ENCODE results near the gene HPSE.
"Not testable (repeated sequence)": the region's sequence is repeated elsewhere in the genome, so short reads cannot be mapped to it uniquely, and the experiment has no call there.

Gene HPSE

DNA sequence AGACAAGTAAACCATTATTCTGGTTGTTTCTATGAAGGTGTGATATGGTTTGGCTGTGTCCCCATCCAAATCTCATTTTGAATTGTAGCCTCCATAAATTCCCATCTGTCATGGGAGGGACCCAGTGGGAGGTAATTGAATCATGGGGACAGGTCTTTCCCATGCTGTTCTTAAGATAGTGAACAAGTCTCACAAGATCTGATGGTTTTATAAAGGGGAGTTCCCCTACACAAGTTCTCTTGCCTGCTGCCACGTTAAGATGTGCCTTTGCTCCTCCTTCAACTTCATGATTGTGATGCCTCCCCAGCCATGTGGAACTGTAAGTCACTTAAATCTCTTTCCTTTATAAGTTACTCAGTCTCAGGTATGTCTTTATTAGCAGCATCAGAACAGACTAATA, 46.3 kb downstream of the HPSE start:
- H3K4me3 ChIP-seq (ENCODE audit: insufficient read depth, low read depth, low read length, poor library complexity, severe bottlenecking); H3K27ac ChIP-seq (ENCODE audit: insufficient read depth, low read length, poor library complexity, severe bottlenecking); H3K27me3 ChIP-seq (replicated peaks; ENCODE audit: control insufficient read depth, insufficient read depth, low read length, poor library complexity, severe bottlenecking); H3K36me3 ChIP-seq (ENCODE audit: control insufficient read depth, insufficient read depth, low read length); H3K9me3 ChIP-seq (ENCODE audit: control insufficient read depth, low read length); H3K4me1 ChIP-seq (ENCODE audit: control insufficient read depth, insufficient read depth, low read length, poor library complexity, severe bottlenecking); DNase-seq: not testable (repeated sequence)

DNA sequence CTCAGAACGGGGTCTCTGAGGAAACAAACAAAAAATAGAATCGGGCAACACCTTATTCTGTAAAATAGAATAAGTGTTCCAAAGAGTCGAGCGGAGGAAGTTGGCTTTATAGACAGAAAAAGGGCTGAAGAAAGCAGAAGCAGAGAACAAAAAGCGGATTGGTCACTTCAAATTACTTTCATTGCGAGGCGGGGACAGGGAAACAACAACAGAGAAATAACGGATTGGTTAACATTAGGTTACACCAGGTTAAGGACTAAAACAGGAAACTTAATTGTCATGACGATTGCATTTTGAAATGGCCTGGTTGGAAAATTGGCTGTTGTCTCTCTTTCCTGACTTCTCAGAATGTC, 49.6 kb downstream of the HPSE start:
- peak in 1 of 3 donors; percentile 6 for DNase-seq
- Histone ChIP-seq H3K4me1 (ENCODE audit: control insufficient read depth, insufficient read depth, low read length, poor library complexity, severe bottlenecking) (peaks cover 14% of the 10 kb centered on the region), H3K9me3 (ENCODE audit: control insufficient read depth, low read length) (no peaks in the 10 kb centered on the region), H3K27ac (ENCODE audit: insufficient read depth, low read length, poor library complexity, severe bottlenecking) (peak overlapping the region; percentile 80), H3K4me3 (ENCODE audit: insufficient read depth, low read depth, low read length, poor library complexity, severe bottlenecking) (peak overlapping the region; percentile 90), H3K36me3 (ENCODE audit: control insufficient read depth, insufficient read depth, low read length) (no peaks in the 10 kb centered on the region), H3K27me3 (replicated peaks; ENCODE audit: control insufficient read depth, insufficient read depth, low read length, poor library complexity, severe bottlenecking) (no peaks in the 10 kb centered on the region)

DNA sequence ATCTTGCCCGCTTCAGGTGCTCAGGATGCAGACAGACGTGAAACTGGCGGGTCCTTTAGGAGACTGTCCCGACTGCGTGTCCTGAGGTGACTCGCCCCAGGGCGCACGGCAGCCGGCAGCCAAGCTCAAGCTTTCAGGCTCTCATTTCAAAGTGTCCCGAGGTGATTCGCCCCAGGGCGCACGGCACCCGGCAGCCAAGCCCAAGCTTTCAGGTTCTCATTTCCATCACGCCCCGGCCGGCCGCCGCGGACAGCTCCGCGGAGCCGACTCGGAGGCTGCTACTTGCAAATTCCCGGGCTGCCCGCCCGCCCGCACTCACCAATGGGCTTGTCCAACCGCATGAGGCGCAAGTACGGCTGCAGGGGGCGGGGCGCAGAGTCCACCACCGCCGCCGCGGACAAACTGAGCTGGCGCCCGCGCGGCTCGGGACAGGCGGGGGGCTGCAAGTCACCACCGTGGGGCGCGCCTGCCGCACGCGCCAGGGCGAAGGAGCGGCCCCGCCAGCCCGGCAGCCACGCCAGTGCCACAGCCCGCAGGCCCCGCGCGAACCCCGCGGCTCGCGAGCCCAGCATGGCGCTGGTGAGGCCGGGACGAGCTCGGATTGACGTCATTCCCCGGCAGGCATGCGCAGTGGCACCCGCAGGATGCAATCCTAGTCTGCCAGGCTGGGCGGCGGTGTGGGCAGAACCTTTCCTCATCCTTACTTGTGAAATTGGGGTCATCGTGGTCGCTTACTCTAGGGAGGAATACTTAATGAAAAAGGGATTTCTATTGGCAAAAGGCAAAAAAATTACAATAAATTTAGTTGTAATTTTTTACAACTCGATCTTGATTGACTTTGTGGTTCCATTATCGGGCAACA, 50.2 kb downstream of the HPSE start, which contains the start of gene COQ2:
COQ2 (minus strand) TSS at position 606 of the 862 bp plus-strand sequence; CDS start at position 572, 34 bp downstream.
- DNase-seq = peak; percentile 88 to 93 (median 88)
- H3K27ac ChIP-seq (ENCODE audit: insufficient read depth, low read length, poor library complexity, severe bottlenecking) = peak within 1 kb of the TSS; percentile 80
- H3K4me1 ChIP-seq (ENCODE audit: control insufficient read depth, insufficient read depth, low read length, poor library complexity, severe bottlenecking) = peaks cover 14% of the 10 kb centered on the region
- no peaks in the 10 kb centered on the region for H3K36me3 ChIP-seq (ENCODE audit: control insufficient read depth, insufficient read depth, low read length)
- H3K9me3 ChIP-seq (ENCODE audit: control insufficient read depth, low read length) = no peaks in the 10 kb centered on the region
- H3K4me3 ChIP-seq (ENCODE audit: insufficient read depth, low read depth, low read length, poor library complexity, severe bottlenecking) = peak within 1 kb of the TSS; percentile 90
- H3K27me3 ChIP-seq (replicated peaks; ENCODE audit: control insufficient read depth, insufficient read depth, low read length, poor library complexity, severe bottlenecking) = no peaks in the 10 kb centered on the region

DNA sequence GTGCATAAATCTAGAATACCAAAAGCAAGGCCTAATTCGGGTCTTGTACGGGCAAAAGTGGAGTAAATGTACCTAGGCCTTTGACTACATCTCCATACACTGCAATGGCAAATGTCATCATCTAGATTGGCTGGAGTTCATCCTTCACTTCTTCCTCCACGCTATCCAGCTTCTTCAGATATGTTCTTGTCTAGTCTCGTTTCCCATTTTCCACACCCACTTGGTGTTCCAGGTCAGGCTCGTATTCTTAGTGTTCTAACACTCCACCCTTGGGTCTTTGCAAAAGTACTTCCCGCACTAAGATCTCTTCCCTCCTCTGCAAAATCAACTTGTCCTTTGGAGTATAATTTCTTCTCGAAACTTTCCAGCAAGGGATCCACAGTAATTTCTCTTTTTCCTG, 51.5 kb downstream of the HPSE start:
- Histone ChIP-seq H3K4me1 (ENCODE audit: control insufficient read depth, insufficient read depth, low read length, poor library complexity, severe bottlenecking) (peaks cover 14% of the 10 kb centered on the region), H3K4me3 (ENCODE audit: insufficient read depth, low read depth, low read length, poor library complexity, severe bottlenecking) (no peak overlapping the region), H3K27me3 (replicated peaks; ENCODE audit: control insufficient read depth, insufficient read depth, low read length, poor library complexity, severe bottlenecking) (no peaks in the 10 kb centered on the region), H3K27ac (ENCODE audit: insufficient read depth, low read length, poor library complexity, severe bottlenecking) (no peak overlapping the region), H3K36me3 (ENCODE audit: control insufficient read depth, insufficient read depth, low read length) (peaks cover 3% of the 10 kb centered on the region), H3K9me3 (ENCODE audit: control insufficient read depth, low read length) (no peaks in the 10 kb centered on the region)
- no peak for DNase-seq

DNA sequence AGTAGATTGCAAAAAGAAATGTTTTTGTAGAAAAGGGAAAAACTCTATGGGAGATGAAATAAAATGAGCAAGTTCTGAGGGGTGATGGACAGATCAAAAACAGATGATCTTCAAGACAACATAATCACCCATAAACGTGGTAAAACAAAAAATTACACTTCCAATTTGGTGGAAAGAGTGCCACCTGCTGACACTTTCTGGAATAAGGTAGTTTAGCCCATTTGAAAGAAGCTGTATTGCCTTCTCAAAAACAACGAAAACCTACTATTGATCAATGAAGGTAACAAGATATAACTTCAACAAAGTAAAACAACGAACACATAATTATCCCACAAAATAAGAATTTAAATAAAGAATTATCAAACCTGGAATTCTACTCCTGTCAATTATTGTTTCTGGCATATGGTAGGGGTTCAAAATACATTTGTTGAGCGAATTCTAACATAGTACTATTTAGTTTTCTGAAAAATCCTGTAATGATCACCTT, 52.6 kb downstream of the HPSE start:
- H3K27ac ChIP-seq (ENCODE audit: insufficient read depth, low read length, poor library complexity, severe bottlenecking) = no peak overlapping the region
- no peaks in the 10 kb centered on the region for H3K9me3 ChIP-seq (ENCODE audit: control insufficient read depth, low read length)
- H3K36me3 ChIP-seq (ENCODE audit: control insufficient read depth, insufficient read depth, low read length) = peaks cover 5% of the 10 kb centered on the region
- H3K4me1 ChIP-seq (ENCODE audit: control insufficient read depth, insufficient read depth, low read length, poor library complexity, severe bottlenecking) = peaks cover 14% of the 10 kb centered on the region
- no peaks in the 10 kb centered on the region for H3K27me3 ChIP-seq (replicated peaks; ENCODE audit: control insufficient read depth, insufficient read depth, low read length, poor library complexity, severe bottlenecking)
- no peak overlapping the region for H3K4me3 ChIP-seq (ENCODE audit: insufficient read depth, low read depth, low read length, poor library complexity, severe bottlenecking)
- peak in 1 of 3 donors; percentile 28 for DNase-seq

DNA sequence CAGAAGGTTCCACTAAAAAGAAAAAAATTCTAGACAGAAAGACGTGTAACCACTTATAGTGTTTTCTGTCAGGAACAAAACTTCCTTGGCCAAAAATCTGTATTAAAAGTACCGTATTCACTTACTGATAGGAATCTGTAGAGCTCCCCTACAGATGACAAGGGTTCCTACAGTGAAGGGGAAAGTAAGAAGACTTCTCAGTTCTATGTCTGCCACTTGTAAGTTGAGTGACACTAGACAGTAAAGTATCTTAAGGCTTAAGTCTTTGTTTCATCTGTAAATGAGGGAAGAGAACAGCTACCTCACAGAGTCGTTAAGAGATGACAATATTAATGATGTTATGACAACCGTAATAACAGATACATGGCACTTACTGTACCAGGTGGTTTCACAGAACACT, 53.3 kb downstream of the HPSE start:
- Histone ChIP-seq H3K36me3 (ENCODE audit: control insufficient read depth, insufficient read depth, low read length) (peaks cover 5% of the 10 kb centered on the region), H3K27me3 (replicated peaks; ENCODE audit: control insufficient read depth, insufficient read depth, low read length, poor library complexity, severe bottlenecking) (no peaks in the 10 kb centered on the region), H3K4me3 (ENCODE audit: insufficient read depth, low read depth, low read length, poor library complexity, severe bottlenecking) (no peak overlapping the region), H3K4me1 (ENCODE audit: control insufficient read depth, insufficient read depth, low read length, poor library complexity, severe bottlenecking) (peaks cover 14% of the 10 kb centered on the region), H3K9me3 (ENCODE audit: control insufficient read depth, low read length) (no peaks in the 10 kb centered on the region), H3K27ac (ENCODE audit: insufficient read depth, low read length, poor library complexity, severe bottlenecking) (no peak overlapping the region)
- DNase-seq = no peak

DNA sequence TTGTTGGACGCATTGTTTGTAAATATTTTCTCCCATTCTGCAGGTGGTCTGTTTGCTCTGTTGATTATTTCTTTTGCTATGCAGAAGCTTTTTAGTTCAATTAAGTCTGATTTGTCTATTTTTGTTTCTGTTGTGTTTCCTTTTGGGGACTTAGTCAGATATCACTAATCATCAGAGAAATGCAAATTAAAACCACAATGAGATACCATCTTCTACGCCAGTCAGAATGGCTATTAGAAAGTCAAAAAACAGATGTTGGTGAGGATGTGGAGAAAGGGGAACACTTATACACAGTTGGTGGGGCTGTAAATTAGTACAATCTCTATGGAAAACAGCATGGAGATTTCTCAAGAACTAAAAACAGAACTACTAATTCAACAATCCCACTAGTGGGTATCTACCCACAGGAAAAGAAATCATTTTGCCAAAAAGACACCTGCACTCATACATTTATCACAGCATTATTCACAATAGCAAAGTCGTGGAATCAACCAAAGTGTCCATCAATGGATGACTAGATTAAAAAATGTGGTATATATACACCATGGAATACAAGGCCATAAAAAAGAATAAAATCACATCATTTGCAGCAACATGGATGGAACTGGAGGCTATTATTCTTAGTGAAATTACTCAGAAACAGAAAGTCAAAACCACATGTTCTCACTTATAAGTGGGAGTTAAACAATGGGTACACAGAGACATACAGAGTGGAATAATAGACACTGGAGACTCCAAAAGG, 58.2 kb downstream of the HPSE start:
- no peaks in the 10 kb centered on the region for H3K9me3 ChIP-seq (ENCODE audit: control insufficient read depth, low read length)
- no peaks in the 10 kb centered on the region for H3K27me3 ChIP-seq (replicated peaks; ENCODE audit: control insufficient read depth, insufficient read depth, low read length, poor library complexity, severe bottlenecking)
- no peak overlapping the region for H3K27ac ChIP-seq (ENCODE audit: insufficient read depth, low read length, poor library complexity, severe bottlenecking)
- no peak for DNase-seq
- peaks cover 11% of the 10 kb centered on the region for H3K36me3 ChIP-seq (ENCODE audit: control insufficient read depth, insufficient read depth, low read length)
- H3K4me3 ChIP-seq (ENCODE audit: insufficient read depth, low read depth, low read length, poor library complexity, severe bottlenecking) = no peak overlapping the region
- H3K4me1 ChIP-seq (ENCODE audit: control insufficient read depth, insufficient read depth, low read length, poor library complexity, severe bottlenecking) = peaks cover 3% of the 10 kb centered on the region

DNA sequence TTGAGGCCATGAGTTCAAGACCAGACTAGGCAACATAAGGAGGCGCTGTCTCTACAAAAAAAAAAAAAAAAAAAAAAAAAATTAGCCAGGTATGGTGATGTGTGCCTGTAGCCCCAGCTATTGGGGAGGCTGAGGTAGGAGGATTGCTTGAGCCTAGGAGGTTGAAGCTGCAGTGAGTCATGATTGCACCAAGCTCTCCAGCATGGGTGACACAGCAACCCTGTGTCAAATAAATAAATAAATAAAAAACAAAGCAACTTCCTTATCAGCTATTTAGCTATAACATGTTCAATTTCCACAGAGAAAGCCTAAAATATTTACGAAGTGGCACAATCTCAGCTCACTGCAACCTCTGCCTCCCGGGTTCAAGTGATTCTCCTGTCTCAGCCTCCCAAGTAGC, 60.7 kb downstream of the HPSE start:
- DNase-seq; H3K27ac ChIP-seq (ENCODE audit: insufficient read depth, low read length, poor library complexity, severe bottlenecking); H3K9me3 ChIP-seq (ENCODE audit: control insufficient read depth, low read length); H3K4me1 ChIP-seq (ENCODE audit: control insufficient read depth, insufficient read depth, low read length, poor library complexity, severe bottlenecking); H3K4me3 ChIP-seq (ENCODE audit: insufficient read depth, low read depth, low read length, poor library complexity, severe bottlenecking); H3K27me3 ChIP-seq (replicated peaks; ENCODE audit: control insufficient read depth, insufficient read depth, low read length, poor library complexity, severe bottlenecking): not testable (repeated sequence)
- H3K36me3 ChIP-seq (ENCODE audit: control insufficient read depth, insufficient read depth, low read length) = peaks cover 11% of the 10 kb centered on the region

DNA sequence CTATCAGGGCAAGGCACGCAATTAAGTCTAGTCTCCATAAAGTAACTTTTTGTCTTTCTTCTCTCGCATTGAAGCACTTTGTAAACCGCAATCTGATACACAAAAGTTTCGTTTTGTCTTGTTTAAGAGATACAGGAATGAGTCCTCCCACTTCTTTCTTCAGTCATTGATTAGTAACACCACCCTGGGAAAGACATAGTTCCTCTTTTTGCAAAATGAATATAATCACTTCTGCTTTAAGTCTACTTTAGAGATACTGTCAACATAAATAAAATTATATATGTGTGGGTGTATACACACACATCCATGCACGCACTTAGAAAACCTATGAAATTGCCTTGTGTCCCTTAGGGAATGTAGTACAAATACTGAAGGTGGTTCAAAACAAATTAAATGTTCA, 61.7 kb downstream of the HPSE start:
- no peak overlapping the region for H3K27ac ChIP-seq (ENCODE audit: insufficient read depth, low read length, poor library complexity, severe bottlenecking)
- DNase-seq = no peak
- H3K36me3 ChIP-seq (ENCODE audit: control insufficient read depth, insufficient read depth, low read length) = peaks cover 6% of the 10 kb centered on the region
- no peaks in the 10 kb centered on the region for H3K27me3 ChIP-seq (replicated peaks; ENCODE audit: control insufficient read depth, insufficient read depth, low read length, poor library complexity, severe bottlenecking)
- no peak overlapping the region for H3K4me3 ChIP-seq (ENCODE audit: insufficient read depth, low read depth, low read length, poor library complexity, severe bottlenecking)
- H3K9me3 ChIP-seq (ENCODE audit: control insufficient read depth, low read length) = no peaks in the 10 kb centered on the region
- no peaks in the 10 kb centered on the region for H3K4me1 ChIP-seq (ENCODE audit: control insufficient read depth, insufficient read depth, low read length, poor library complexity, severe bottlenecking)

DNA sequence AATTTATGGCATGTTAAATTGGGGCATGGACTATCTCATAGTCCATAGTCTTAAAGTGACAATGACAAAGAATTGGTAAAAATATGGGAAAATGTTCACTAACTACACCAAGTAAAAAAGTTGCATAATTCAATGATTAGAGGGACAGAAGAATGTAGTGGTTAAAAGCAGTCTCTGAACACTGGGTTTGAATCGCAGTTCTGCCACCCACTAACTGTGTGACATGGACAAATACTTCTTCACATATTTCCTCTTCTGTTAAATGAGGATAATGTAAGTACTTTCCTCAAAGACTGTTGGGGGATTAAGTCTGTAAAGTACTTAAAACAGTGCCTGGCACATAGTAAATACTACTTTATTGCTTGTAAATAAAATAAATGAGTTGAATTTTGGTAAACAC, 65.4 kb downstream of the HPSE start:
- no peaks in the 10 kb centered on the region for H3K9me3 ChIP-seq (ENCODE audit: control insufficient read depth, low read length)
- peaks cover 6% of the 10 kb centered on the region for H3K36me3 ChIP-seq (ENCODE audit: control insufficient read depth, insufficient read depth, low read length)

More for the DNA sequence above, 65.4 kb downstream of the HPSE start:
- Histone ChIP-seq H3K27ac (ENCODE audit: insufficient read depth, low read length, poor library complexity, severe bottlenecking) (no peak overlapping the region), H3K27me3 (replicated peaks; ENCODE audit: control insufficient read depth, insufficient read depth, low read length, poor library complexity, severe bottlenecking) (no peaks in the 10 kb centered on the region), H3K4me3 (ENCODE audit: insufficient read depth, low read depth, low read length, poor library complexity, severe bottlenecking) (no peak overlapping the region), H3K4me1 (ENCODE audit: control insufficient read depth, insufficient read depth, low read length, poor library complexity, severe bottlenecking) (no peaks in the 10 kb centered on the region)
- DNase-seq = no peak
